ENCODE data around the gene CAMK2B.

The CAMK2B gene

DNA sequence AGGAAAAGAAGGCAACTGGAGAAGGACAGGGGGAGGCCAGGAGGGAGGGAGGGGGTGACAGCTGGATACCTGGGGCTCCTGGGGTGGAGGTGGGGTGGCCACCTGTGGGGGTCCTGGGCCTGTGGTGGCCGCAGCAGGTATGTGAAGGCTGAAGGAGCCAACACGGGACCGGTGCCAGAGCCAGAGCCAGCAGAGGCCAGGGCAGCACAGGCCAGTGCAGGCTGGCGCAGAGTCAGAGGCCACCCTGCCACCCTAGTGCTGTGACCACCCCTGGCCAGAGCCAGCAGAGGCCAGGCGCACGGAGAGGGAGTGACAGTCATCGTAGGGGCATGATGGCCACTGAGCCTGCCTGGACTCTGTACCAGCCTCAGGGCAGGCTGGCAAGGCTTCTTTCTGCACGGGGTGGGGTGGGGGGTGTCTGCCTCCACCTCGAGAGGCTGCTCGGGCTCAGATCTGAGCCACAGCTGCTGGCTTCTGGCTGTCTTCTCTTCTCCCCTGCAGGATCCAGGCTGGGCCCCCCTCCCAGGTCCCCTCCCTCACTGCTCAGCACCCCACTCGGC is 95.8 kb downstream of the CAMK2B start:
- Histone ChIP-seq H3K9me2 (replicated peaks; ENCODE audit: low read depth, low read length) (no peaks in the 10 kb centered on the region), H3K4me1 (ENCODE audit: insufficient read depth, low read length, poor library complexity, severe bottlenecking) (no peaks in the 10 kb centered on the region), H2AFZ (ENCODE audit: low read length) (no peak overlapping the region), H3K27me3 (ENCODE audit: insufficient read depth, low read length, poor library complexity, severe bottlenecking) (no peaks in the 10 kb centered on the region), H3K36me3 (ENCODE audit: insufficient read depth, low read length) (no peaks in the 10 kb centered on the region), H3K9me3 (ENCODE audit: insufficient read depth, low read depth, low read length) (no peaks in the 10 kb centered on the region), H3K4me3 (ENCODE audit: low read length, poor library complexity, severe bottlenecking) (no peak overlapping the region), H4K20me1 (ENCODE audit: insufficient read depth, low read length, poor library complexity, severe bottlenecking) (no peaks in the 10 kb centered on the region), H3K9ac (ENCODE audit: low read depth, low read length, poor library complexity, severe bottlenecking) (no peak overlapping the region), H3F3A (ENCODE audit: low read depth) (no peaks in the 10 kb centered on the region), H3K79me2 (ENCODE audit: insufficient read depth, low read length) (no peaks in the 10 kb centered on the region), H3K4me2 (ENCODE audit: low read depth, low read length, poor library complexity, severe bottlenecking) (no peak overlapping the region)
- TF ChIP-seq EZH2phosphoT487 (IDR thresholded peaks at IDR 0.05; ENCODE audit: borderline replicate concordance), result no peak
- no peak for TF ChIP-seq CTCF (conservative IDR thresholded peaks at IDR 0.05; ENCODE audit: low read length)

- no peaks in the 10 kb centered on the region for H3K4me1 ChIP-seq (ENCODE audit: insufficient read depth, low read length, poor library complexity, severe bottlenecking)
- no peak overlapping the region for H2AFZ ChIP-seq (ENCODE audit: low read length)
- H3F3A ChIP-seq (ENCODE audit: low read depth), result no peaks in the 10 kb centered on the region
- no peak for TF ChIP-seq CTCF (conservative IDR thresholded peaks at IDR 0.05; ENCODE audit: low read length)
- no peak for TF ChIP-seq EZH2phosphoT487 (IDR thresholded peaks at IDR 0.05; ENCODE audit: borderline replicate concordance)
- no peak overlapping the region for H3K9ac ChIP-seq (ENCODE audit: low read depth, low read length, poor library complexity, severe bottlenecking)
- no peaks in the 10 kb centered on the region for H4K20me1 ChIP-seq (ENCODE audit: insufficient read depth, low read length, poor library complexity, severe bottlenecking)
- no peak overlapping the region for H3K4me3 ChIP-seq (ENCODE audit: low read length, poor library complexity, severe bottlenecking)
- no peaks in the 10 kb centered on the region for H3K9me3 ChIP-seq (ENCODE audit: insufficient read depth, low read depth, low read length)
- H3K79me2 ChIP-seq (ENCODE audit: insufficient read depth, low read length), result no peaks in the 10 kb centered on the region
- no peak overlapping the region for H3K4me2 ChIP-seq (ENCODE audit: low read depth, low read length, poor library complexity, severe bottlenecking)
- H3K36me3 ChIP-seq (ENCODE audit: insufficient read depth, low read length), result no peaks in the 10 kb centered on the region
- no peaks in the 10 kb centered on the region for H3K27me3 ChIP-seq (ENCODE audit: insufficient read depth, low read length, poor library complexity, severe bottlenecking)
- no peaks in the 10 kb centered on the region for H3K9me2 ChIP-seq (replicated peaks; ENCODE audit: low read depth, low read length)
Measured at GRCh38 chr7:44228571-44229350, 96.6 kb downstream of the CAMK2B start.

DNA sequence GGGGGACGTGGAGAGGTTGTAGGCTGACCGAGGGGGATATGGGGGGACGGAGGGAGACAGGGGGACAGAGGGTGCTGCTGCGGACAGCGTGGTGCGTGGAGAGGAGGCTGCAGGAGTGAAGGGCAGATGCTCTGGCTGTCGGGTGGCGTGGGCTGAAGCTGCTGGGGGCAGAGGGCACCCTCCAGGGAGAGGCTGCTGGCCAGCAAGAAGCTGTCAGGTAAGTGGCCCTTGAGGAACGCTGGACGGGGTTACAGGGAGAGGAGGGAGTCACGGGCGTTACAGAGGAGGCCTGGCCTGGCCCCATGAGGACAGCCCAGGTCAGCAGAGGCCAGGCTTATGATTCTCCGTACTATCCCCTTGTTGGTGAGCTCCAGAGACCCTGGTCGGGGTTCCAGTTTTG is 97.5 kb downstream of the CAMK2B start:
- no peaks in the 10 kb centered on the region for H3F3A ChIP-seq (ENCODE audit: low read depth)
- no peaks in the 10 kb centered on the region for H3K9me3 ChIP-seq (ENCODE audit: insufficient read depth, low read depth, low read length)
- TF ChIP-seq CTCF (conservative IDR thresholded peaks at IDR 0.05; ENCODE audit: low read length), result no peak
- no peak for TF ChIP-seq EZH2phosphoT487 (IDR thresholded peaks at IDR 0.05; ENCODE audit: borderline replicate concordance)
- H3K4me3 ChIP-seq (ENCODE audit: low read length, poor library complexity, severe bottlenecking), result no peak overlapping the region
- H3K4me1 ChIP-seq (ENCODE audit: insufficient read depth, low read length, poor library complexity, severe bottlenecking), result no peaks in the 10 kb centered on the region
- H3K4me2 ChIP-seq (ENCODE audit: low read depth, low read length, poor library complexity, severe bottlenecking), result no peak overlapping the region
- no peak overlapping the region for H3K9ac ChIP-seq (ENCODE audit: low read depth, low read length, poor library complexity, severe bottlenecking)
- H3K27me3 ChIP-seq (ENCODE audit: insufficient read depth, low read length, poor library complexity, severe bottlenecking), result no peaks in the 10 kb centered on the region
- no peaks in the 10 kb centered on the region for H3K36me3 ChIP-seq (ENCODE audit: insufficient read depth, low read length)
- no peaks in the 10 kb centered on the region for H3K9me2 ChIP-seq (replicated peaks; ENCODE audit: low read depth, low read length)
- H3K79me2 ChIP-seq (ENCODE audit: insufficient read depth, low read length), result no peaks in the 10 kb centered on the region
- no peaks in the 10 kb centered on the region for H4K20me1 ChIP-seq (ENCODE audit: insufficient read depth, low read length, poor library complexity, severe bottlenecking)
- no peak overlapping the region for H2AFZ ChIP-seq (ENCODE audit: low read length)

Data from Loucy (cell line).